Parietal lobe (tissue), 2 donors: ENCODE data around the gene TTL. TPM values are rescaled to one million over a fixed set of nuclear protein-coding genes. Genes with fewer than 3 reads are reported as not detected.

Source experiments
- small RNA-seq: library from RNA; depleted of rRNA; stranded (forward); fragments of <200 nt; gene quantifications from one replicate; pipeline ENCODE3, GENCODE V24; 2014; ENCODE audit warnings: low replicate concordance
- total RNA-seq: library from RNA; depleted of rRNA; stranded (reverse); fragments of >200 nt; gene quantifications from one replicate; pipeline ENCODE4 v1.2.3, GENCODE V29; 2014

Gene TTL
- total RNA-seq = 102 TPM

GRCh38 chr2:112481528-112482233 is at the start of gene TTL:
TTL (plus strand) TSS chr2:112482156; CDS start chr2:112482345, 189 bp downstream.

GRCh38 chr2:112433480-112433879 is 48.5 kb upstream of the TTL start, which contains the start of gene RGPD8:
RGPD8 (minus strand) TSS chr2:112433645; CDS start chr2:112433453, 192 bp downstream.

GRCh38 chr2:112542123-112542983 is 60.4 kb downstream of the TTL start, which contains the start of gene POLR1B:
POLR1B (plus strand) TSS chr2:112542465; CDS start chr2:112542495, 30 bp downstream.

GRCh38 chr2:112584134-112584890 is 102.4 kb downstream of the TTL start, which contains the start of gene CHCHD5:
CHCHD5 (plus strand) TSS chr2:112584609; CDS start chr2:112584648, 39 bp downstream.

Small RNA genes lying within 50 kb of the gene (small RNA-seq; reads per million reads assigned to genes)
- gene RF00019 = not detected

Other genes with a start within 250 kb of the TTL start
- gene ZC3H8, start 227.1 kb upstream of the TTL start, total RNA-seq = 88.0 TPM
- gene ZC3H6, start 206.6 kb upstream of the TTL start, total RNA-seq = 40.1 TPM
- 75.7 TPM for gene RGPD8, start 48.5 kb upstream of the TTL start, total RNA-seq
- 32.2 TPM for gene POLR1B, start 60.3 kb downstream of the TTL start, total RNA-seq
- 3.8 TPM for gene CHCHD5, start 102.5 kb downstream of the TTL start, total RNA-seq
- gene SLC20A1, start 163.8 kb downstream of the TTL start, total RNA-seq = 60.7 TPM
- not detected for gene NT5DC4, start 238.9 kb downstream of the TTL start, total RNA-seq